ENCODE measurements around the gene WDR18. TPM values are rescaled to one million over a fixed set of nuclear protein-coding genes. Genes with fewer than 3 reads are reported as not detected.

Gene WDR18
- total and polyA plus RNA-seq, 2 of the 8 experiments (the other 6 are each of a cell fraction or from before 2014, with no cell fraction given) = 87.7 to 177 TPM

- TF ChIP-seq ATF2 (IDR thresholded peaks at IDR 0.05; ENCODE audit: low read length) = no peak
- no peak for TF ChIP-seq GABPA (IDR thresholded peaks at IDR 0.05; ENCODE audit: borderline replicate concordance, insufficient read depth, low read length)
- no peak for TF ChIP-seq KDM1A (IDR thresholded peaks at IDR 0.05; ENCODE audit: borderline replicate concordance, low read length)
- TF ChIP-seq TBP (IDR thresholded peaks at IDR 0.05; ENCODE audit: low read depth, low read length) = no peak
- TF ChIP-seq POLR2AphosphoS5 (IDR thresholded peaks at IDR 0.05; ENCODE audit: low read depth, low read length) = no peak
- TF ChIP-seq POLR2A (IDR thresholded peaks at IDR 0.05; ENCODE audit: control extremely low read depth in 1 of 2, low read depth in 2 of 2, low read length in 2 of 2) = no peak
- no peak for TF ChIP-seq SP2 (IDR thresholded peaks at IDR 0.05; ENCODE audit: low read length)
- TF ChIP-seq SIRT6 (IDR thresholded peaks at IDR 0.05; ENCODE audit: low read length) = no peak
These were observed 23.5 kb downstream of the WDR18 start (continued) for GRCh38 chr19:1007399-1008251.

Measured in H1 (cell line).